ENCODE results near the gene MYF5.

The MYF5 gene

GRCh38 chr12:80721326-80721725 lies 4.6 kb downstream of the MYF5 start:
- Histone ChIP-seq H3K27me3 (ENCODE audit: insufficient read depth, low read length) (no peaks in the 10 kb centered on the region), H3K9me2 (ENCODE audit: low read depth, low read length) (no peaks in the 10 kb centered on the region), H4K20me1 (ENCODE audit: insufficient read depth, low read length) (no peaks in the 10 kb centered on the region), H2AFZ (ENCODE audit: low read length) (no peak overlapping the region), H3K36me3 (ENCODE audit: insufficient read depth, low read length) (no peaks in the 10 kb centered on the region), H3K4me1 (ENCODE audit: insufficient read depth, low read length, severe bottlenecking) (no peaks in the 10 kb centered on the region), H3K79me2 (ENCODE audit: insufficient read depth, low read length) (no peaks in the 10 kb centered on the region), H3F3A (ENCODE audit: insufficient read depth, low read length) (no peaks in the 10 kb centered on the region), H3K4me2 (ENCODE audit: low read length) (no peak overlapping the region), H3K4me3 (ENCODE audit: low read depth, low read length, poor library complexity, severe bottlenecking) (no peak overlapping the region), H3K9me3 (ENCODE audit: low read length) (no peaks in the 10 kb centered on the region), H3K9ac (ENCODE audit: low read length) (no peak overlapping the region), H3K27ac (ENCODE audit: low read depth, low read length, poor library complexity, severe bottlenecking) (no peak overlapping the region)
- no peak for TF ChIP-seq EZH2 (IDR thresholded peaks at IDR 0.05; ENCODE audit: borderline replicate concordance, low read length)
- TF ChIP-seq, protein P1, sequence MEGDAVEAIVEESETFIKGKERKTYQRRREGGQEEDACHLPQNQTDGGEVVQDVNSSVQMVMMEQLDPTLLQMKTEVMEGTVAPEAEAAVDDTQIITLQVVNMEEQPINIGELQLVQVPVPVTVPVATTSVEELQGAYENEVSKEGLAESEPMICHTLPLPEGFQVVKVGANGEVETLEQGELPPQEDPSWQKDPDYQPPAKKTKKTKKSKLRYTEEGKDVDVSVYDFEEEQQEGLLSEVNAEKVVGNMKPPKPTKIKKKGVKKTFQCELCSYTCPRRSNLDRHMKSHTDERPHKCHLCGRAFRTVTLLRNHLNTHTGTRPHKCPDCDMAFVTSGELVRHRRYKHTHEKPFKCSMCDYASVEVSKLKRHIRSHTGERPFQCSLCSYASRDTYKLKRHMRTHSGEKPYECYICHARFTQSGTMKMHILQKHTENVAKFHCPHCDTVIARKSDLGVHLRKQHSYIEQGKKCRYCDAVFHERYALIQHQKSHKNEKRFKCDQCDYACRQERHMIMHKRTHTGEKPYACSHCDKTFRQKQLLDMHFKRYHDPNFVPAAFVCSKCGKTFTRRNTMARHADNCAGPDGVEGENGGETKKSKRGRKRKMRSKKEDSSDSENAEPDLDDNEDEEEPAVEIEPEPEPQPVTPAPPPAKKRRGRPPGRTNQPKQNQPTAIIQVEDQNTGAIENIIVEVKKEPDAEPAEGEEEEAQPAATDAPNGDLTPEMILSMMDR (IDR thresholded peaks at IDR 0.05; ENCODE audit: low read length), result no peak

- H3K4me2 ChIP-seq (ENCODE audit: low read length), result no peak overlapping the region
- no peak overlapping the region for H2AFZ ChIP-seq (ENCODE audit: low read length)
- H3K9me3 ChIP-seq (ENCODE audit: low read length), result no peaks in the 10 kb centered on the region
Observed at GRCh38 chr12:80745851-80746505, 29.3 kb downstream of the MYF5 start.

DNA sequence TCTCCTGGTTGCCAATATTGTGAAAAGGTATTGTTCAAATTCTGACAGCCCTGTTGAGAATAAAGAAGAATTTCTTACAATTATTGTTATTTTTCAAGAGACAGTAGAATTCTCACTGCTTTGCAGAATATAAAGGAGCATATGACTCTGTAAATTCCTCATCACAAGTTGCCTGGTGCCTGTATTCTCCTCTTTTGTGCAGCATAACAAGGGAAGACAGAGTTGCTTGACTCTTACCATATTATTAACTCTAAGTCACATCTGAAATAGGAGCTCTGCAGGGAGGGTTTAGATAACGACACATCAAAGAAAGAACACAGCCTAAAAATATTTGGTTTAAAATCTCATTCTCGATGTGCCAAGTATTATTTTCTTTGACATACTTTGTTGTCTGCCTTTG lies 31.1 kb downstream of the MYF5 start:
- no peak overlapping the region for H3K27ac ChIP-seq (ENCODE audit: low read depth, low read length, poor library complexity, severe bottlenecking)
- no peak overlapping the region for H3K9ac ChIP-seq (ENCODE audit: low read length)
- no peaks in the 10 kb centered on the region for H3K27me3 ChIP-seq (ENCODE audit: insufficient read depth, low read length)

More at GRCh38 chr12:80745851-80746505, 29.3 kb downstream of the MYF5 start:
- H3K27me3 ChIP-seq (ENCODE audit: insufficient read depth, low read length), result no peaks in the 10 kb centered on the region
- H3K9ac ChIP-seq (ENCODE audit: low read length), result no peak overlapping the region
- H3K79me2 ChIP-seq (ENCODE audit: insufficient read depth, low read length), result no peaks in the 10 kb centered on the region
- no peaks in the 10 kb centered on the region for H3K9me2 ChIP-seq (ENCODE audit: low read depth, low read length)
- H4K20me1 ChIP-seq (ENCODE audit: insufficient read depth, low read length), result no peaks in the 10 kb centered on the region
- H3K4me3 ChIP-seq (ENCODE audit: low read depth, low read length, poor library complexity, severe bottlenecking), result no peak overlapping the region
- no peak overlapping the region for H3K27ac ChIP-seq (ENCODE audit: low read depth, low read length, poor library complexity, severe bottlenecking)
- no peaks in the 10 kb centered on the region for H3K36me3 ChIP-seq (ENCODE audit: insufficient read depth, low read length)
- H3F3A ChIP-seq (ENCODE audit: insufficient read depth, low read length), result no peaks in the 10 kb centered on the region
- TF ChIP-seq, protein P1 (IDR thresholded peaks at IDR 0.05; ENCODE audit: low read length), result no peak
- no peak for TF ChIP-seq EZH2 (IDR thresholded peaks at IDR 0.05; ENCODE audit: borderline replicate concordance, low read length)
- no peaks in the 10 kb centered on the region for H3K4me1 ChIP-seq (ENCODE audit: insufficient read depth, low read length, severe bottlenecking)

More for the DNA sequence above, 31.1 kb downstream of the MYF5 start:
- H3K4me2 ChIP-seq (ENCODE audit: low read length), result no peak overlapping the region
- H3K4me3 ChIP-seq (ENCODE audit: low read depth, low read length, poor library complexity, severe bottlenecking), result no peak overlapping the region
- H3F3A ChIP-seq (ENCODE audit: insufficient read depth, low read length), result no peaks in the 10 kb centered on the region
- no peaks in the 10 kb centered on the region for H3K36me3 ChIP-seq (ENCODE audit: insufficient read depth, low read length)
- H3K4me1 ChIP-seq (ENCODE audit: insufficient read depth, low read length, severe bottlenecking), result no peaks in the 10 kb centered on the region
- TF ChIP-seq, protein P1 (IDR thresholded peaks at IDR 0.05; ENCODE audit: low read length), result no peak
- TF ChIP-seq EZH2 (IDR thresholded peaks at IDR 0.05; ENCODE audit: borderline replicate concordance, low read length), result no peak
- no peaks in the 10 kb centered on the region for H3K9me3 ChIP-seq (ENCODE audit: low read length)
- no peaks in the 10 kb centered on the region for H3K9me2 ChIP-seq (ENCODE audit: low read depth, low read length)
- no peaks in the 10 kb centered on the region for H4K20me1 ChIP-seq (ENCODE audit: insufficient read depth, low read length)
- no peak overlapping the region for H2AFZ ChIP-seq (ENCODE audit: low read length)
- H3K79me2 ChIP-seq (ENCODE audit: insufficient read depth, low read length), result no peaks in the 10 kb centered on the region
